H1 (cell line): ENCODE results near the gene CACNA2D1. TPM values are rescaled to one million over a fixed set of nuclear protein-coding genes. Genes with fewer than 3 reads are reported as not detected.

Source experiments
- CTCF ChIA-PET: fragments of 300-600 bp; sonication (Branson Sonifier 250); formaldehyde crosslinking; loops from one replicate; lab custom pipeline; 2021; ENCODE audit not compliant: partially characterized antibody; lab: Charles Lee
- POLR2A ChIA-PET: fragments of 300-600 bp; sonication (Branson Sonifier 250); formaldehyde crosslinking; loops from one replicate; lab custom pipeline; 2021; ENCODE audit warnings: inconsistent platforms; ENCODE audit not compliant: partially characterized antibody; lab: Charles Lee
- DNase-seq, 2 experiments: peaks; one replicate each; pipeline versions ENCODE4 v3.0.0 to v3.0.0-alpha.2; 2010 to 2022; ENCODE audit warnings: low spot score in 2 of 2, low read depth in 1 of 2, mixed read lengths in 1 of 2
- FAIRE-seq: peaks from 2 replicates; lab custom pipeline; 2011; peaks lifted over from hg19 to GRCh38; lab: Jason Lieb, UNC
- H2AFZ ChIP-seq: 2 replicates; pipeline ENCODE4 v1.8.1; 2012; ENCODE audit warnings: low read length, inconsistent platforms
- H2AK5ac ChIP-seq: 2 replicates; pipeline ENCODE4 v1.6.1; 2013; ENCODE audit warnings: low read depth, low read length
- H2BK120ac ChIP-seq: replicated peaks from 2 replicates; pipeline ENCODE3; 2013; ENCODE audit warnings: low read depth, low read length, inconsistent platforms
- H2BK12ac ChIP-seq: 2 replicates; pipeline ENCODE4 v1.6.1; 2013; ENCODE audit warnings: low read depth, low read length
- H2BK15ac ChIP-seq: 2 replicates; pipeline ENCODE4 v1.6.1; 2013; ENCODE audit warnings: low read length
- H2BK20ac ChIP-seq: 2 replicates; pipeline ENCODE4 v1.6.1; 2013; ENCODE audit warnings: low read length
- H2BK5ac ChIP-seq: 2 replicates; pipeline ENCODE4 v1.6.1; 2013; ENCODE audit warnings: low read depth, low read length
- H3K14ac ChIP-seq: 2 replicates; pipeline ENCODE4 v1.6.1; 2013; ENCODE audit warnings: inconsistent platforms; ENCODE audit not compliant: insufficient read length
- H3K18ac ChIP-seq: 2 replicates; pipeline ENCODE4 v1.6.1; 2013; ENCODE audit warnings: low read length; ENCODE audit errors: extremely low read depth
- H3K23ac ChIP-seq: 2 replicates; pipeline ENCODE4 v1.6.1; 2013; ENCODE audit warnings: inconsistent platforms; ENCODE audit not compliant: insufficient read length
- H3K23me2 ChIP-seq: 2 replicates; pipeline ENCODE4 v1.6.1; 2013; ENCODE audit warnings: low read depth, low read length
- H3K27ac ChIP-seq: 2 replicates; pipeline ENCODE4 v1.6.1; 2011; ENCODE audit warnings: low read depth, low read length, inconsistent platforms
- H3K27me3 ChIP-seq, 4 experiments: replicated peaks in 1 of 4; 1 replicate in 1 of 4; 2 replicates in 3 of 4; pipeline versions ENCODE4 v1.6.1 to v1.8.1; 2011 to 2013; ENCODE audit warnings: low read length in 3 of 4, mild to moderate bottlenecking in 3 of 4, inconsistent platforms in 2 of 4, mixed read lengths in 2 of 4, moderate library complexity in 1 of 4; ENCODE audit not compliant: control insufficient read depth in 3 of 4, insufficient read depth in 3 of 4; ENCODE audit errors: extremely low read depth in 1 of 4
- H3K36me3 ChIP-seq, 4 experiments: 2 replicates each; pipeline versions ENCODE4 v1.6.1 to v1.8.1; 2011 to 2013; ENCODE audit warnings: mild to moderate bottlenecking in 4 of 4, low read length in 3 of 4, moderate library complexity in 2 of 4, control low read depth in 1 of 4, inconsistent platforms in 1 of 4; ENCODE audit not compliant: insufficient read depth in 4 of 4, control insufficient read depth in 2 of 4
- H3K4ac ChIP-seq: replicated peaks from 2 replicates; pipeline ENCODE3; 2013; ENCODE audit warnings: low read length, low read depth, mixed read lengths, inconsistent platforms; ENCODE audit not compliant: insufficient read length
- H3K4me1 ChIP-seq, 4 experiments: replicated peaks in 1 of 4; 1 replicate in 1 of 4; 2 replicates in 3 of 4; pipeline versions ENCODE4 v1.6.1 to v1.8.1; 2011 to 2013; ENCODE audit warnings: low read length in 3 of 4, inconsistent platforms in 2 of 4, mixed read lengths in 1 of 4; ENCODE audit not compliant: insufficient read depth in 4 of 4, control insufficient read depth in 3 of 4
- H3K4me2 ChIP-seq, 2 experiments: 2 replicates each; pipeline versions ENCODE4 v1.6.1 to v1.8.1; 2011 to 2013; ENCODE audit warnings: low read depth in 2 of 2, low read length in 2 of 2, control low read depth in 1 of 2, inconsistent platforms in 1 of 2, mild to moderate bottlenecking in 1 of 2; ENCODE audit not compliant: insufficient read depth in 1 of 2
- H3K4me3 ChIP-seq, 4 experiments: fragments of 200-600, 300-600 bp in 1 of 4; sonication (generic), shearing (Covaris generic), sonication (Bioruptor Twin) in 1 of 4; 2 replicates each; pipeline versions ENCODE4 v1.5.1 to v1.8.1; 2011 to 2016; ENCODE audit warnings: low read length in 4 of 4, low read depth in 3 of 4, control low read depth in 2 of 4, inconsistent platforms in 2 of 4, mild to moderate bottlenecking in 2 of 4, mixed read lengths in 1 of 4, moderate library complexity in 1 of 4; ENCODE audit not compliant: insufficient read depth in 2 of 4; ENCODE audit errors: extremely low read depth in 1 of 4
- H3K56ac ChIP-seq: replicated peaks from 2 replicates; pipeline ENCODE3; 2013; ENCODE audit warnings: low read depth, mild to moderate bottlenecking, mixed read lengths, low read length, inconsistent platforms; ENCODE audit not compliant: insufficient read length
- H3K79me1 ChIP-seq: 2 replicates; pipeline ENCODE4 v1.6.1; 2013; ENCODE audit warnings: low read depth, low read length, control low read depth
- H3K79me2 ChIP-seq, 2 experiments: 2 replicates each; pipeline versions ENCODE4 v1.6.1 to v1.8.1; 2012 to 2013; ENCODE audit warnings: low read length in 2 of 2, mild to moderate bottlenecking in 2 of 2, inconsistent platforms in 1 of 2; ENCODE audit not compliant: insufficient read depth in 2 of 2, control insufficient read depth in 1 of 2
- H3K9ac ChIP-seq, 4 experiments: replicated peaks in 1 of 4; 1 replicate in 1 of 4; 2 replicates in 3 of 4; pipeline versions ENCODE4 v1.6.1 to v1.8.1; 2011 to 2013; ENCODE audit warnings: low read depth in 3 of 4, low read length in 3 of 4, control low read depth in 2 of 4, mild to moderate bottlenecking in 2 of 4, moderate library complexity in 2 of 4, inconsistent platforms in 1 of 4; ENCODE audit errors: extremely low read depth in 1 of 4
- H3K9me3 ChIP-seq, 2 experiments: 2 replicates each; pipeline versions ENCODE4 v1.6.1 to v1.8.1; 2012 to 2013; ENCODE audit warnings: mild to moderate bottlenecking in 2 of 2, moderate library complexity in 2 of 2, control low read depth in 1 of 2, inconsistent platforms in 1 of 2, low read depth in 1 of 2, low read length in 1 of 2, mixed read lengths in 1 of 2; ENCODE audit not compliant: insufficient read depth in 2 of 2
- H4K20me1 ChIP-seq, 2 experiments: replicated peaks in 1 of 2; 2 replicates each; pipeline versions ENCODE3 to v1.8.1; 2011 to 2013; ENCODE audit warnings: inconsistent platforms in 2 of 2, low read length in 2 of 2, mild to moderate bottlenecking in 1 of 2; ENCODE audit not compliant: insufficient read depth in 2 of 2, control insufficient read depth in 1 of 2
- H4K5ac ChIP-seq: 2 replicates; pipeline ENCODE4 v1.6.1; 2013; ENCODE audit warnings: low read length, low read depth, mixed read lengths, inconsistent platforms; ENCODE audit not compliant: insufficient read length
- H4K8ac ChIP-seq: 2 replicates; pipeline ENCODE4 v1.8.0; 2013; ENCODE audit warnings: mild to moderate bottlenecking, moderate library complexity, low read length, inconsistent platforms; ENCODE audit not compliant: insufficient read depth; ENCODE audit errors: extremely low read depth
- H4K91ac ChIP-seq: replicated peaks from 2 replicates; pipeline ENCODE3; 2013; ENCODE audit warnings: low read length, mixed read lengths, inconsistent platforms; ENCODE audit not compliant: insufficient read length
- CHD1 ChIP-seq: IDR thresholded peaks from 2 replicates; pipeline ENCODE4 v1.6.1; 2012; ENCODE audit warnings: low read depth, low read length, improper control_type of control experiment
- CTBP2 ChIP-seq: IDR thresholded peaks from 2 replicates; pipeline ENCODE4 v1.7.0; 2011; ENCODE audit warnings: borderline replicate concordance, mild to moderate bottlenecking, moderate library complexity, mixed read lengths, low read length; ENCODE audit not compliant: insufficient read depth, insufficient read length
- GABPA ChIP-seq: IDR thresholded peaks from 2 replicates; pipeline ENCODE4 v1.6.1; 2011; ENCODE audit warnings: mild to moderate bottlenecking, low read length, moderate library complexity, borderline replicate concordance; ENCODE audit not compliant: insufficient read depth
- HDAC6 ChIP-seq: IDR thresholded peaks from one replicate; pipeline ENCODE4 v1.7.1; 2012; ENCODE audit warnings: low read depth, mild to moderate bottlenecking, inconsistent platforms, low read length, moderate library complexity
- PHF8 ChIP-seq: fragments of 200-600 bp; sonication (generic); conservative IDR thresholded peaks from 2 replicates; pipeline ENCODE4 v1.7.1; 2012; ENCODE audit warnings: low read depth, mild to moderate bottlenecking, inconsistent platforms, low read length, moderate library complexity
- SIRT6 ChIP-seq: IDR thresholded peaks from one replicate; pipeline ENCODE4 v1.7.1; 2012; ENCODE audit warnings: low read length, inconsistent platforms
- WGBS, 2 experiments: shearing (Covaris generic) in 1 of 2; methylation state at CpG; one replicate each; pipeline versions ENCODE4 v1.1.6 to v1.1.7; 2013 to 2015; ENCODE audit warnings: low lambda C conversion rate in 2 of 2, mixed read lengths in 2 of 2, inconsistent platforms in 1 of 2, low coverage in 1 of 2, missing lambda C conversion rate in 1 of 2; ENCODE audit not compliant: insufficient replicate concordance in 2 of 2, insufficient coverage in 1 of 2, insufficient read length in 1 of 2; ENCODE audit errors: extremely low coverage in 1 of 2, missing lambda C conversion rate in 1 of 2; 5-methylcytosine and 5-hydroxymethylcytosine counted together
- polyA plus RNA-seq, 7 experiments: library from polyadenylated mRNA; depleted of rRNA in 3 of 7; stranded (reverse) in 5 of 7; unstranded in 2 of 7; fragments of >200 nt in 5 of 7; fragments of 200-250 nt in 2 of 7; gene quantifications; 1 replicate in 5 of 7; 2 replicates in 1 of 7; 4 replicates in 1 of 7; pipeline versions ENCODE4 v1.2.1 to v1.2.3, GENCODE V29; 2011 to 2013; ENCODE audit warnings: missing spikeins in 2 of 7, mixed read lengths in 2 of 7
- total RNA-seq: library from RNA; stranded (reverse); fragmentation: NEBNext Ultra II Directional; extraction: Animal tissue kit (Norgen Biotek cat#: 25700); gene quantifications from 2 replicates; pipeline ENCODE4 v1.2.1, GENCODE V29; 2021

CACNA2D1 gene
- total and polyA plus RNA-seq, 2 of the 8 experiments (the other 6 are each of a cell fraction or from before 2014, with no cell fraction given): 4.3 to 27.3 TPM

DNA sequence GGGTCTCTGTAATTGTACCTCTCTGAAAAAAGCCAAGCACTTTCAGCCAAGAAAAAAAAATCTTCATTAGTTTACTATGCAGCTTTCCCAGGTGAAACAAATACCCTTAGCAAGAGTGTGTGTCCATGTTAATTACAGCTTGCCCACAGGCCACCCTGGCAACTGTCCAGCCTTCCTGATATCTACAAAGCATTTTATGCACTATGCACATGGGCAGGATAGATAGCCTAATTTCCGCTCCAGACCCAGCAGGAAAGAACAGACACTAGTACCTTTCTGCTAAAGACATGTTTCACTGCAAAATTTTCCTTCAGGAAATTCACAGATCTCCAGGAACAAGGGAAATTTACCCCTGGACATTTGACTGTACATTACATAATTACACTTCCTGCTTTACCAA is 24.4 kb downstream of the CACNA2D1 start:
- H2BK12ac ChIP-seq: no peak overlapping the region
- H3K4me1 ChIP-seq: 0 out of 7 replicates have a peak, but pooled peaks cover 0 to under 1% (median 0%) of the 10 kb centered on the region in 4 experiments
- H3K9ac ChIP-seq: no peak overlapping the region
- peaks cover 0 to 26% of the 10 kb centered on the region in 2 experiments; a peak in 2 of 4 replicates for H3K79me2 ChIP-seq
- H3K4me3 ChIP-seq: no peak overlapping the region
- ChIA-PET CTCF (no interaction called here), POLR2A (no interaction called here)
- H4K20me1 ChIP-seq: no peaks in the 10 kb centered on the region
- no peak for TF ChIP-seq GABPA
- no peak for TF ChIP-seq PHF8
- TF ChIP-seq HDAC6: no peak
- no peak for TF ChIP-seq SIRT6
- TF ChIP-seq CTBP2: no peak
- no peak for TF ChIP-seq CHD1
- no peak overlapping the region for H3K4ac ChIP-seq
- no peak overlapping the region for H2BK120ac ChIP-seq
- no peak overlapping the region for H3K18ac ChIP-seq
- H2AFZ ChIP-seq: no peak overlapping the region
- no peak overlapping the region for H4K8ac ChIP-seq
- no peak overlapping the region for H3K27ac ChIP-seq
- no peaks in the 10 kb centered on the region for H3K27me3 ChIP-seq
- H3K9me3 ChIP-seq: no peaks in the 10 kb centered on the region
- 88% methylated on average over 1 of the region's 1 CpG; no CpG with 5 or more reads in 1 of the 2 experiments for WGBS, 2 experiments
- H3K4me2 ChIP-seq: no peak overlapping the region
- no peak overlapping the region for H2BK15ac ChIP-seq
- DNase-seq: no peak
- H4K5ac ChIP-seq: no peak overlapping the region
- no peak overlapping the region for H2BK5ac ChIP-seq
- no peak overlapping the region for H3K14ac ChIP-seq
- no peak overlapping the region for H2AK5ac ChIP-seq
- peak; percentile 32 for FAIRE-seq
- H3K36me3 ChIP-seq: no peaks in the 10 kb centered on the region
- no peaks in the 10 kb centered on the region for H3K23me2 ChIP-seq
- H3K23ac ChIP-seq: no peak overlapping the region
- H3K79me1 ChIP-seq: no peaks in the 10 kb centered on the region
- H4K91ac ChIP-seq: no peak overlapping the region
- no peak overlapping the region for H2BK20ac ChIP-seq
- H3K56ac ChIP-seq: no peak overlapping the region
